GM21526 (cell line): ENCODE measurements around the gene NTN1.

Experiments used
- ATAC-seq: cut with Tn5 transposase; IDR thresholded peaks from one replicate; pipeline ENCODE4 v1.9.1; 2021; ENCODE audit warnings: moderate library complexity; ENCODE audit not compliant: unreplicated experiment, low FRiP score

The NTN1 gene

DNA sequence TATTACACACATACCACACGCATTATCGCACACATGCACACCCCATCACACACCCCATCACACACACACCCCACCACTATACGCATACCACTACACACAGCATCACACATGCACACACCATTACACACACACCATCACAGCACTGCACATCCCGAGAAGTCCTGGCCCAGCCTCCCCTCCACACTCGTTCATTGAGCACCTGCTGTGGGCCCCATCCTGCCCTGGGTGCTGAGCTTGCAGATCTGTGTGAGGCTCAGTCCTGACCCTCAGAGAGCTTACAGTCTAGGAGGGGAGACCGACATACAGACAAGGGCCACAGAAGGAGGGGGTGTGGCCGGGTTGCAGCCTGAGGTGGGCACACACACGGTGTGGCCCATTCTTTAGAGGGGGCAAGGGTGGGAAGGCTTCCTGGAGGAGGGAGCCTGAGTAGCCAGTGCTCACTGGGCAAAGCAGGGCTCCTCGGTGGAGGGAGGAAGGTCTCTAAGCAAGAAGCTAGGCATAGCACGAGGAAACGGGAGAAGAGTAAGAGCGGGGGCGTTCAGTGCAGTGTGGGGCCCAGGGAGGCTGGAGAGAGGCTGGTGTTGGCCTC, 206.6 kb downstream of the NTN1 start:
- no peak for ATAC-seq

DNA sequence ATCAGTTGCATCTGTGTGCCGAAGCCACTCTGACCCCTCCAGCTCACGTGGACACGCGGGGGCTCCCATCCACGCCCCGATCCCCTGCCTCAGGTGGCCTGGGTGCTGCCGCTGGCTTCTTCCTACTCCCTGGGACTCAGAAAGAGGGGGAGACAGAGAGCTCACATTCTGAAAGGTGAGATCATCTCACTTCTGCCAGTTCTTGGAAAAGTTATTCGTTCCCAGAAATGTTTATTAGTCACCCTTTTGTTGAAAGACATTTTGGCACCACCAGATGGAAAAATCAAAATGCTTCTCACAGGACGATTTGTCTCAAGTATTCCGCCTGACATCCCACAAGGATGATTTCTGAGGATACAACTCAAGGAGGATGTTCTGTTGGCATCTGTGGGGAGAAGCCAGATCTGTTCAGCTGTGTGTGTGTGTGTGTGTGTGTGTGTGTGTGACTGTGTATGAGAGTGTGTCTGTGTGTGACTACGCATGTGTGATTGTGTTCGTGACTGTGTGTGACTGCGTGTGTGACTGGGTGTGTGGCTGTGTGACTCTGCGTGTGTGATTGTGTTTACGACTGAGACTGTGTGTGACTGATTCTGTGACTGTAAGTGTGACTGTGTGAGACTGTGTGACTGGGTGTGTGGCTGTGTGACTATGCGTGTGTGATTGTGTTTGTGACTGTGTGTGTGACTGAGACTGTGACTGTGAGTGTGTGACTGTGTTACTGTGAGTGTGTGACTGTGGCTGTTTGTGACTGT, 207.3 kb downstream of the NTN1 start:
- no peak for ATAC-seq

DNA sequence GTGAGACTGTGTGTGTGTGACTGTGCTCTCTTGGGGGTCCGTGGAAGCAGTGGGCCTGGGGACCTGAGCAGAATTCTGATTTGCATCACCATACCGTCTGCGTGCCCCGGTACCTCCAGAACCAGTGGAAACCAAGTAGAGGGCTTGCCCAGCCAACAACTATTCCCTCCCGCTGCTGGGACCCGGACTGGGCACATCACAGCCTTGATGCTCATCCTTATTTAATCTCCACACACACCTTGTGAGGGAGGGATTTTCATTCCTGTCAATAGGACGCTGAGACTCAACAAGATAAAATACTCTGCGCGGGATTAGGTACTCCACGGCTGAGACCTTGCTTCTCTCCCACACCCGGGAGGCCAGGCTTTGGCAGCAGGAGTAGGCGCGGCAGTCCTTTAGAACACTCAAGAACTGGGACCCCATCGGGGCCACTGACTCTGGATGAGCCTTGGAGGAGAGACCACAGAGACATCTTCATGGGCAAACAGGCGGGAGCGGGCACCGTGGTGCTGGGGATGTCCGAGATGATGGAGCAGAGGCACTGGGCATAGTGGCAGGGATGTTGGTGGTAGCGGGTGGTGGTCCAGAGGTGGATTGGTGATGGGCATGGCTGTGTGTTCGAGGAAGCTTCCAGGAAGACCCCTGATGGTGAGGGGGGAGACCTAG, 208.0 kb downstream of the NTN1 start:
- ATAC-seq = no peak

DNA sequence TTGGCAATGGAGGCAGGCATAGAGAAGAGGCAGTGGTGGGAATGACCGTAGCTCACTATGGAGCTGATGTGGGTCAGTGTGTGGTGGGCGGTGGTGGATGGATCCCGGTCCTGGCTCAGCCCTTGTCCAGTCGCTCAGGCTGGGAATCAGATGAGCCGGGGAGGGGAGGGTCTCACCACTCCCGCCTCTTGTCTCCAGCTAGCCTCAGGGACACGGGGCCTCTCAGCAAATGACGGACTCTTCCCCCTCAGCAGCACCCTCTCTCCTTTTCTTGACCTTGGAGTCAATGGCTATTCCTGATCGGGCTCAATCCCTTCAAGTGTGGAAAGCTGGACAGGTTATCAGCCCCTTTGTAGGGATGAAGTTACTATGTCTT, 208.5 kb downstream of the NTN1 start:
- no peak for ATAC-seq

DNA sequence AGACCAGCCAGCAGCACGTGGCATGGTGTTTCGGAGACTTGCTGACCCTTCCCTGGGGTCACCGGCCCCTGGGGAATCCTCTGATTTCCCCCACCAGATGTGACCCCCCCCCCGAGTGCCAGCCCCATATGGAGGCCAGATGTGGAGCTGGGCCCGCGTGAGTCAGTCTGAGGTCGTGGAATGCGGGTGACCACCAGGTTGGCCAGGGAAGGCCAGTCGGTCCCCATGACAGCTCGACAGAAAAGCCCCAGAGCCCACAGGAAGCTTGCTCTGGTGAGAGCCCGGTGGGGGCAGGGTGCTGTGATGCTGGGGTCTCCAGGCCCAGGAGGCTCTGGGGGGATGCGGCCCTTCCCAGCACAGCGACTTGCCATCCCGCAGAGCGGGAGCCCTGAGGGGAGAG, 209.0 kb downstream of the NTN1 start:
- no peak for ATAC-seq

DNA sequence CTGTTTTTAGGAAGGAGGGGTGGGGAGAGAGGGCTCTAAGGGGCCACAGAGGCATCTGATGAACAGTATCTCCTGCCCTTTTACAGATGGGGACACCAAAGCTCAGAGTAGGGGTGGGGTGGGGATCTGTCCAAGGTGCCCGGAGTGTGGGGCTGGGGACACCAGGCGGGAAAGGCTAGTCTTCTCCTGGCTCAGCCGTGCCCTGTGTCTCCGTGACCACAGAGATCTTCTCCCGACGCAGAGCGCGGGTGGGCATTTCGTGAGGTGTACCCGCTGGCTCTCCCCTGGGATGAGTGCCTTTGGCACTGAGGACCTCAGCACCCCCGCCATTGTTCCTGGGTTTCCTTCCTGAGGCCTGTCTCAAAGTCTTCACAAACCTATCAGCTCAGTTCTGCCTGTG, 209.6 kb downstream of the NTN1 start:
- ATAC-seq = no peak

DNA sequence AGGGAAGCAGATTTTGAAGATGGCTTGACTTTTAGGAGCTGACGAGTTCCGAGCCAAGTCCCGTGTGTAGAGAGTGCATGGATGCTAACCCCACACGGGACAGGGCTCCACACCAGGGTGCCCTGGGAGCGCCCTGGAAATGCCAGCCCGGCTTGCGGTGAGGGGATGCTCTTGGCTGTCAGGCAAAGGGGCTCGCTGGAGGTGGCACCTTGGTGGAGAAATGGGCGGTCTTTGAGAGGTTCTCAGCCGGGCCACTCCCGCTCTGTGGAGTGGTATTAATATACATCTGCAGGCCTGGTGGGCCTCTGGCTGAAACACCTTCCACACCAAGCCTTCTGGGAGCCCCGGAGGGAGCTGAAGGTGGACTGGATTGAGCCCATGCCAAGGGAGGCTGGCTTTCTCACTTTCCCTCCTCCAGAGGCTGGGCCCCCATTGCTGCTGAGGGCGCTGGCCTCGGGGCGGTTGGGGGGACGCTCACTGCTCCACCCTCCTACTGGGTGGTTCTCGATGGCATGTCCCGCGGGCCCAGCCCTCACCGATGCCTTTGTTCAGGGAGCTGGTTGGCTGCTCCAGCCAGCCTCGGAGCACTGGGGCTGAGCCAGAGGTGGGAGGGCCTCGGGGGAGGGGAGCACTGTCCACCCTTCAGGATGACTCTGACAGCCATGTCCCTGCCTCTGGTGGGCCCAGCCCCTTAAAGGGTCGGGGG, 210.3 kb downstream of the NTN1 start:
- ATAC-seq = no peak

DNA sequence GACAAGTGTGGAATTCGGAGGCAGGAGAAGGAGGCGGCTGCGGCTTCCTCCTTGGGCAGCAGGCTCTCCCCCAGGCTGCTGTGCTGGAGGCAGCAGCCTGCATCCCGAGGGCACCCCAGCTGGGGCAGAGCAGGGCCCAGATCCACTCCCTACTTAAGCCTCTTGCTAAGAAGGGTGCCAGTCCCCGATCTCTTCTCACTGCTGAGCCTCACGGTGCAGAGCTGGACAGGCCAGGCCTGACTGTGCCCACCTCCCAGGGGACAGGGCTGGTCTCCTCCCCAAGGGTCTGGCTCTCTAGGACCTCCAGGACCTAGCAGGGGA, 210.8 kb downstream of the NTN1 start:
- no peak for ATAC-seq

DNA sequence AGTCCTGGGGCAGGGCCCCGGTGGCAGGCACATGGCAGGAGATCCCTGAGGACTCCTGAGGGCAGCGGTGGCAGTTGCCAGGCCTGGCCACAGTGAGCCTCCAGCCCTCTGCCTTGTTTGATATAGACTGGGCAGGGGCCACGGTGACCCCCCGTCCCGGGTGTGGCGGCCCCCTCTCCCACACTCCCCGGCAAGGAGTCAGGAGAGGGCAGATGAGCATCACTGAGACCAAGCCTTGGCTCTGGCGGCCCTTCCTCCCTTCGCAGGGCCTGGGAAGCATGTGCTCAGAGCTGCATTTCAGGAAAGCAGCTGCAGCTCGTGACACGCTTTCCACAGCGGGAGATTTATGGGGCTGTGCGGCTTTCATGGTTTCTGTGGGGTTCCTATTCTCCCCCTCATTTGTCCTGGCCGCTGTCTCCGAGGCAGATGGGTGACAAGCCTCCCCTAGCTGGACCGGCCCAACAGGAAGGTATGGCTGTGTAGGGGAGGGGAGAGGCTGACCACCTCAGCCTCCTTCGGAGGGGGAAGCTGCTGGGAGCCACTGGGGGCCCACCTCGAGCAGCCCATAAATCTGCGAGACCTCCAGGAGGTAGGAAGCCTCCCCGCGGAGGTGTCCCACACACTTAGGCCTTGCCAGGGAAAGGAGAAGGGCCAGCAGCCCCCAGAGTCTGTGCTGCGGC, 211.4 kb downstream of the NTN1 start:
- no peak for ATAC-seq

DNA sequence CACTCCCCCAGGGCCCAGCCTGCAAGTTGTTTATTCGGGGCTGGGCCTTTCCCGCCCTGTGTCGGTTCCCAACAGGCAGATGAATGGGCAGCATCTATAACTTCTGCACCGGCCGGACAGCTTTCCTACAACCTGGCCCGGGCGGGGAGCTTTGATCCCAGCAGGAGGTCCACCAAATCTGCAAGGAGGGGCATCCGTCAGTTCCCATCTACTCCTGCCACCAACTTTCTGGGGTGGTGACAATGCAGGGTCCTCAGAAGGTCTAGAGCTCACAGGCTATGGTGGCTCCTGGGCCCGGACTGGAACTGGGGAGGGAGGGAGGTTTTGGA, 211.9 kb downstream of the NTN1 start:
- ATAC-seq = no peak

DNA sequence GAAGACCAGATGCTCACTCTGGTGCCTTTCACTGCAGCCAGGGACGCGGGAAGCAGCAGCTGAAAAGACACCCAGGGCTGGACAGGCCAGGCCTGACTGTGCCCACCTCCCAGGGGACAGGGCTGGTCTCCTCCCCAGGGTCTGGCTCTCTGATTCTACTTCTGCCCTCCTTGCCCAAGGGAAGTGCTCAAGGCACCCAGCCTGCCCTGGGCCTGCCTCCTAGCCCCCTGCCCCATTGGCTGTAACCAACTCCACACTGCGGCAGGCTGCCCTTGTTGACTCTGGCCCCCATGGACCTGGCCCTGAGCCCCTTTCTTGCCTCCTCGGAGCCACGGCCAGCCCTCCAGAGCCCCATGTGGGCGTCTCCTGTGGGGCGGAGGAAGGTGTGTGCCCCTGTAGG, 212.5 kb downstream of the NTN1 start:
- ATAC-seq = no peak

DNA sequence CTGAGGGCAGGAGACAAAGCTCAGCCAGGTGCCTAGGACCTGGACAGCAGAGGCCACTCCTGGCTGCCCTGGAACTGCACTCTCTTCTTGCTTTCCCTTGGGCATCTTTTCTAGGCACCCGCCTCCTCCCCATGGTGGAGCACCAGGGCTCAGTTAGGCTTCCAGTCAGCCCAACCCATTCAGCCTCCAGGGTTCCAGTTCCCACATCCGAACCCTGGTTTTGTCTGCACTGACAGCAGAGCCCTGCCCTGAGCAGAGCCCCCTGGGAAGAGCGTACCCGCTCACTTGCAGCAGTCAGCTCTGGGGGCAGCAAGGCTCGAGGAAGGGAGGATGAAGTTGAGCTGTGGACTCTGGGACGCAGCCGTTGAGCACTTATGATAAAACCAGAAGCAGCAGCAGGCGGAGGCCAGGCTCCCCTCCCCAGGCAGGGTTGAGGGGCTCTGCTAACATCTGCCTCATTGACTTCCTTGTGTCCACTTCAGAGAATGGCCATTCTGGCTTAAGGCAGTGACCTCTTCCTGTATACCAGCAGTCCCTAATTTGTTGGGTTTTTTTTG, 213.2 kb downstream of the NTN1 start:
- no peak for ATAC-seq

DNA sequence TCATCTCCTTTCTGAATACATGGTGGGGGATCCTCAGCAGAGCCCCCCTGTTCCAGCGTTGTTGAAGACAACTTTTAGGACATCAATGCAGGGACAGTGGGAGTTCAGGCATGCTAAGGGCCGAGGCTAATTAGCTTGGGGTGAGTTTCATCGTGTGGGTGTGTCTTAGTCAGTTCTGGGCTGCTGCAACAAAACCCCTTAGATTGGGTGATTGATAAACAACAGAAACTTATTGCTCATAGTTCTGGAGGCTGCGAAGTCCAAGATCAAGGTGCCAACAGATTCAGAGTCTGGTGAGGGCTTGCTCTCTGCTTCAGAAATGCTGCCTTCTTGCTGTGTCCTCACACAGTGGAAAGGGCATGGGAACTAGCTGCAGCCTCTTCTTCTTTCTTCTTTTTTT, 214.0 kb downstream of the NTN1 start:
- ATAC-seq = no peak

DNA sequence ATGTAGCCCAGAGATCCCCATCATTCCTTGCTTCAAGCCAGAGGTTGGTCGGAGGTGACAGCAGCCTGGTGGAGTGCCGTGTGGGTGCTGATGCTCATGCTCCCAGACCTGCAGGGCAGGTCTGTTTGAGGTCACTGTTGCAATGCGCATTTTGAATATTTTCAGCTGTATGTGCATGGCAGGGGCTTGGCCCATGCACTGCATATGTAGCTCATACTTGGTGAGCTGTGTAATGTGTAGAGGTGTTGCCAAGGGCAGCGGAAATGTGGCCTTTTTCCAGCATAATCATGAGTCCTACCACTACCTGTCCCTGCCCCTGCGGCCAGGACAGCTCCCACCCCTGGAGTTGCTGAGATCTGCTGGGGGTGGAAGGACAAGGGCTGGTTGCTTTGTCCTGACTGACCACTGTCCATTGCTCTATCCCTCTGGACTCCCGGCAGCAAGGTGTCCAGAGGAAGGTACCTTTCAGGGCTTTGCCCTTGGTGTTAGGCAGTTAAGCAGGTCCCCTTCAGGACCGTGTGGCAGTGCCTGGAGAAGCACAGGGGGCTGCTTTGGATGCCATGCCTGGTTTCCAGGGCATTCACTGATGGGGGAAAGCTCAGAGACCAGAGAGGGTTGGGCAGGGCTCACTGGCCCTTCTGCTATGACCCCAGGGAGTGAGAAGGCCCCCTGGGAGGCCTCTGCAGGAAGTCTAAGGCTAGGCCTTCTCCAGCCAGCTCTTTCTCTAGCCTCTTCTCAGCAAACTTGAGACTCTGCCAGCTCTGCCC, 215.2 kb downstream of the NTN1 start:
- ATAC-seq = no peak

DNA sequence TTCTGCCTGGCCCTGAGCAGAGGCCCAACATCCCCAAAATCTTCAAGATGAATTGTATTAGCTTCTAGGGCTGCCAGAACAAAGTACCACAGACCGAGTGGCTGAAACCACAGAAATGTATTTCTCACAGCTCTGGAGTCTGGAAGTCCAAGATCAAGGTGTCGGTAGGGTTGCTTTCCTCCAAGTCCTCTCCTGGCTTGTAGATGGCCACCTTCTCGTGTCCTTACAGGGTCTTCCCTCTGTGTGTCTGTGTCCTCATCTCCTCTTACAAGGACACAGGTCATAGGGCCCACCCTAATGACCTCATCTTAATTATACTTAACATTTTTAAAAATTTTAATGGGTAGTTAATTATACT, 215.7 kb downstream of the NTN1 start:
- no peak for ATAC-seq

DNA sequence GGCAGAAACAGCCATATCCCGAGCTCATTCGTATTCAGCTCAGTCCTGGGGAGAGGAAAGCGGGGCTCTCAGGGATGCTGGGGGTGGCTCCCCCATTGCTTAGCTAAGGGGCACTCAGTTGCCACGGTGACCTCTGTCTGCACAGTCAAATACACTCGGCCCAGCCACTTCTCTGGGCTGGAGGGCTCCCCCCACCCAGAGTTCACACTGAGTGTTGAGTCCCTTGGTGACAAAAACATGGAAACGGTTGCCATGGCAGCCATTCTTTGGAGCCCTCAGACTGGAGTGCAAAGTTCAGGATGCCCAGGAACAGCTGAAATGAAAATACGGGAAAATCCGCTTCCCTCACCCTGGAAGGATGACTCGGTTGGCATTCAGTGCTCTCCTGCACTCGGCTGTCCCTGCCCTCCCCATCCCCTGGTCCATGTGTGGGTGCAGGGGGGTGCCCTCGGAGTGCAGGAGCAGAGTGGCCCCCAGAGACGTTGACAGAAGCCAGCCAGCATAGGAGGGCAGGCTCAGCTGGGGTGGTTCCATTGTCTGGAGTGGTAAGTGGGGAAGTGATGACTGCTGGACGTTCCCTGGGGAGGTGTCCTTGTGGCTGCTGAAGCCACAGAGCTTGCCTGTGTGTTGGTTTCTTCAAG, 216.5 kb downstream of the NTN1 start:
- ATAC-seq = no peak

DNA sequence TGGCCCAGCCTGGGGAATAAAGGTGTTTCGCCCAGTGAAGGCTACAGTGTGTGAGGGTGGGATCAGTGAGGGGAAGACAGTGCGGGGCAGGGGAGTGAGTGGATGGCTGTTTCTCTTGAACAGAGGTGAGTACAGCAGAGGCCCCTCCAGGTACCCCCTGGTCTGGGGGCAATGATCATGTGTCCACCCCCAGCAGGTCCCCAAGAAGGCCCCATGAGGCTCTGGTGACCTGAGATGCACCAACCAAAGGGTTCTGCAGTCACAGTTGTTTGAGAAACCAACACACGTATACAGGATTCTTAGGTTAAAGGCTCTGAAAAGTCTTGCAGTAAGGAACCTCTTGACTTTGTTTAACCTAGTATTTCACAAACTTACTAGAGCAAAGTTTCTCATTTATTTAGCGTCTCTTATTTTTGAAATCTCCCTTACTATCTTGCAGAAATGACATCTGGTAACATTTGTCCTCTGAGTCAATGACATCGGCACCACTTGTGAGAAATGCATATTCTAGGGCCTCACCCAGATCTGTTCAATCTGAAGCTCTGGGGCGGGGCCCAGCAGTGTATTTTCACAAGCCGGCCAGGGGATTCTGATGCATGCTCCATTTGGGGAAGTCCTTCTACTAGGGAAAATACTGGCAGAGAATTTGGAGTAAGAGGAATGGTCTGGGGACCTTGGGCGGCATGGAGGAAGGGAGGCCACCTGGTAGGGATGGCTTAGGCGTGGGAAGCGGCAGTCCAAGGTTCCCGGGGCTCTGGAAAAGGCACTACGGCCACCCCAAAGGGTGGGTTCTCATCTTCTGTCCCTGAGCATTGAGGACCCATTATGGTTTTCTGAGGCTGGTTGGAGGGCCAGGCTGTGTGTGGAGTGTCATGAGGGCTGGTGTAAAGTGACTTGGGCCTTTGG, 217.3 kb downstream of the NTN1 start:
- no peak for ATAC-seq

DNA sequence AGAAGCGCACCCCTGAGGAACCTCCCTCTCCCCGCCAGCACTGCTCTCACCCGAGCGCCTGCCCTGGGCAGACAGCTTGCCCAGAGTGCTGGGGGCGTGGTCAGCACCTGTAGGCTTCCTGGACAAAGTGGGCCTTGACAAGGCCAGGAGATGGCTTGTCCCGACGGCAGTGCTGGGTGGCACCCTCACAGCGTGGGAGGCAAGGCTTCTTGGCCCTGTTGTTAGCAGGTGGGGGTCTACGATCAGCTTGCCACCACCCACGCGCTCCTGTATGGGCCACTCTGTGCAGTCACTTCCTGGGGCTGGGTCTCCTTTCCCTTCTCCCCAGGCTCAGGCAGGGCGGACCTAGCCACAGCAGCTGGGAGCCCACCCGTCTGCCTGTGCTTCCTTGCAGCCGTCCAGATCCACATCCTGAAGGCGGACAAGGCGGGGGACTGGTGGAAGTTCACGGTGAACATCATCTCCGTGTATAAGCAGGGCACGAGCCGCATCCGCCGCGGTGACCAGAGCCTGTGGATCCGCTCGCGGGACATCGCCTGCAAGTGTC, 218.0 kb downstream of the NTN1 start:
- ATAC-seq = no peak
